ENCODE measurements around the gene CEP128. TPM values are rescaled to one million over a fixed set of nuclear protein-coding genes. Genes with fewer than 3 reads are reported as not detected.
A peak's percentile ranks its signal among the peaks of the same experiment; 100 is the strongest.

The CEP128 gene
- total RNA-seq, 1 experiment from 2014 or later, result 16.7 TPM

GRCh38 chr14:80664576-80664975 lies 277.0 kb downstream of the CEP128 start:
- DNase-seq, result peak in 1 of 2 experiments; percentile 8
- CTCF ChIA-PET, result no interaction called here
- Histone ChIP-seq H3K9me3 (no peaks in the 10 kb centered on the region), H3K4me3 (ENCODE audit: low read depth, low read length) (no peak overlapping the region), H3K36me3 (ENCODE audit: control insufficient read depth, insufficient read depth, low read length) (no peaks in the 10 kb centered on the region), H3K27me3 (replicated peaks; ENCODE audit: control insufficient read depth, insufficient read depth, low read length) (no peaks in the 10 kb centered on the region), H3K4me1 (peaks cover 17% of the 10 kb centered on the region; the same call in 1 of the 2 replicates)
- intact Hi-C loops (cut with micrococcal nuclease; ENCODE audit: unreplicated experiment), result no loop called here
- TF ChIP-seq, protein P1, sequence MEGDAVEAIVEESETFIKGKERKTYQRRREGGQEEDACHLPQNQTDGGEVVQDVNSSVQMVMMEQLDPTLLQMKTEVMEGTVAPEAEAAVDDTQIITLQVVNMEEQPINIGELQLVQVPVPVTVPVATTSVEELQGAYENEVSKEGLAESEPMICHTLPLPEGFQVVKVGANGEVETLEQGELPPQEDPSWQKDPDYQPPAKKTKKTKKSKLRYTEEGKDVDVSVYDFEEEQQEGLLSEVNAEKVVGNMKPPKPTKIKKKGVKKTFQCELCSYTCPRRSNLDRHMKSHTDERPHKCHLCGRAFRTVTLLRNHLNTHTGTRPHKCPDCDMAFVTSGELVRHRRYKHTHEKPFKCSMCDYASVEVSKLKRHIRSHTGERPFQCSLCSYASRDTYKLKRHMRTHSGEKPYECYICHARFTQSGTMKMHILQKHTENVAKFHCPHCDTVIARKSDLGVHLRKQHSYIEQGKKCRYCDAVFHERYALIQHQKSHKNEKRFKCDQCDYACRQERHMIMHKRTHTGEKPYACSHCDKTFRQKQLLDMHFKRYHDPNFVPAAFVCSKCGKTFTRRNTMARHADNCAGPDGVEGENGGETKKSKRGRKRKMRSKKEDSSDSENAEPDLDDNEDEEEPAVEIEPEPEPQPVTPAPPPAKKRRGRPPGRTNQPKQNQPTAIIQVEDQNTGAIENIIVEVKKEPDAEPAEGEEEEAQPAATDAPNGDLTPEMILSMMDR (IDR thresholded peaks at IDR 0.05; ENCODE audit: insufficient read depth in 1 of 2, low read depth in 1 of 2, low read length in 1 of 2, severe bottlenecking in 1 of 2, unreplicated experiment in 1 of 2), result no peak
- H3K36me3 Mint-ChIP-seq (ENCODE audit: insufficient read depth, unreplicated experiment), result peaks cover 7% of the 10 kb centered on the region
- H3K27ac Mint-ChIP-seq (ENCODE audit: unreplicated experiment), result no peak overlapping the region
- no TSS peak for BruUV-seq (replicated peaks)
- peaks cover 30% of the 10 kb centered on the region for H3K4me1 Mint-ChIP-seq (ENCODE audit: low read depth, unreplicated experiment)
- H3K4me3 Mint-ChIP-seq (ENCODE audit: unreplicated experiment), result no peak overlapping the region
- H3K9me3 Mint-ChIP-seq (ENCODE audit: unreplicated experiment), result peaks cover 12% of the 10 kb centered on the region
- no peaks in the 10 kb centered on the region for H3K27me3 Mint-ChIP-seq (ENCODE audit: insufficient read depth, unreplicated experiment)
- POLR2A ChIA-PET, result no interaction called here

DNA sequence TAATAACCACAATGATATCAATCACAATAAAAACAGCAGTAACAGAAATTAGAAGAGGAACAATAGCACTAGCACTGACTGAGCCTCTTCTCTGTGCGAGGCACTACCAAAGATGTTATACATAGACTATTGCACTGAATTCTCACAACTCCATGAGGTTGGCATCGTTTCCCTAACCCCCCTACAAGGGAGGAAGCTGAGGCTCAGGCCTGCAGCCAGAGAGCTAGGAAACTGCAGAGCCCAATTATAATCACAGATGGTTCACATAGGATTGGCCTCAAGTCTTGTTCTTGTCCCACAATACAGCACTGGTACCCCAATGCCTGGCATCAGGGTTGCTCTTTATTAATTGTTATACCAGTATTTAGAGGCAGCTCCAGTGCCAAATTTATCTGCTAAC lies 278.0 kb downstream of the CEP128 start:
- Histone ChIP-seq H3K36me3 (ENCODE audit: control insufficient read depth, insufficient read depth, low read length) (no peaks in the 10 kb centered on the region), H3K4me3 (ENCODE audit: low read depth, low read length) (no peak overlapping the region), H3K27me3 (replicated peaks; ENCODE audit: control insufficient read depth, insufficient read depth, low read length) (no peaks in the 10 kb centered on the region), H3K9me3 (no peaks in the 10 kb centered on the region), H3K4me1 (peaks cover 17% of the 10 kb centered on the region; the same call in 1 of the 2 replicates)
- Mint-ChIP-seq H3K36me3 (ENCODE audit: insufficient read depth, unreplicated experiment) (peaks cover 6% of the 10 kb centered on the region), H3K4me3 (ENCODE audit: unreplicated experiment) (no peak overlapping the region), H3K4me1 (ENCODE audit: low read depth, unreplicated experiment) (peaks cover 30% of the 10 kb centered on the region), H3K27me3 (ENCODE audit: insufficient read depth, unreplicated experiment) (no peaks in the 10 kb centered on the region), H3K27ac (ENCODE audit: unreplicated experiment) (no peak overlapping the region), H3K9me3 (ENCODE audit: unreplicated experiment) (peaks cover 7% of the 10 kb centered on the region)
- no peak for DNase-seq
- ChIA-PET POLR2A (no interaction called here), CTCF (no interaction called here)
- TF ChIP-seq, protein P1 (IDR thresholded peaks at IDR 0.05; ENCODE audit: insufficient read depth in 1 of 2, low read depth in 1 of 2, low read length in 1 of 2, severe bottlenecking in 1 of 2, unreplicated experiment in 1 of 2), result no peak
- no TSS peak for BruUV-seq (replicated peaks)
- intact Hi-C loops (cut with micrococcal nuclease; ENCODE audit: unreplicated experiment), result no loop called here

GRCh38 chr14:80659783-80660182 lies 281.8 kb downstream of the CEP128 start:
- TF ChIP-seq, protein P1 (IDR thresholded peaks at IDR 0.05; ENCODE audit: insufficient read depth in 1 of 2, low read depth in 1 of 2, low read length in 1 of 2, severe bottlenecking in 1 of 2, unreplicated experiment in 1 of 2), result no peak
- Mint-ChIP-seq H3K27ac (ENCODE audit: unreplicated experiment) (no peak overlapping the region), H3K4me1 (ENCODE audit: low read depth, unreplicated experiment) (peaks cover 11% of the 10 kb centered on the region), H3K36me3 (ENCODE audit: insufficient read depth, unreplicated experiment) (no peaks in the 10 kb centered on the region), H3K27me3 (ENCODE audit: insufficient read depth, unreplicated experiment) (no peaks in the 10 kb centered on the region), H3K9me3 (ENCODE audit: unreplicated experiment) (no peaks in the 10 kb centered on the region), H3K4me3 (ENCODE audit: unreplicated experiment) (no peak overlapping the region)
- no TSS peak for BruUV-seq (replicated peaks)
- ChIA-PET POLR2A (no interaction called here), CTCF (no interaction called here)
- Histone ChIP-seq H3K9me3 (no peaks in the 10 kb centered on the region), H3K4me1 (peaks cover 11% of the 10 kb centered on the region; the same call in 1 of the 2 replicates), H3K27me3 (replicated peaks; ENCODE audit: control insufficient read depth, insufficient read depth, low read length) (no peaks in the 10 kb centered on the region), H3K36me3 (ENCODE audit: control insufficient read depth, insufficient read depth, low read length) (no peaks in the 10 kb centered on the region), H3K4me3 (ENCODE audit: low read depth, low read length) (no peak overlapping the region)
- DNase-seq, result no peak
- intact Hi-C loops (cut with micrococcal nuclease; ENCODE audit: unreplicated experiment), result no loop called here

Measured in Caco-2 (cell line).